Activated effector memory CD4-positive, alpha-beta T cell treated with anti-CD3 and anti-CD28 coated beads, Interleukin-2, amount 50 U/mL, for 16 hours (primary cell): ENCODE data around the gene KCNIP2.

ENCODE experiments used
- DNase-seq: peaks from one replicate; pipeline ENCODE4 v3.0.0-alpha.2; 2020

KCNIP2 gene

GRCh38 chr10:101851411-101852116, 8.0 kb upstream of the KCNIP2 start:
- DNase-seq, result no peak

GRCh38 chr10:101850749-101851148, 7.1 kb upstream of the KCNIP2 start:
- no peak for DNase-seq

GRCh38 chr10:101848894-101849351, 5.3 kb upstream of the KCNIP2 start:
- no peak for DNase-seq

GRCh38 chr10:101848408-101848807, 4.8 kb upstream of the KCNIP2 start:
- no peak for DNase-seq

GRCh38 chr10:101845893-101846292, 2.3 kb upstream of the KCNIP2 start:
- no peak for DNase-seq

GRCh38 chr10:101841826-101842225, 1.8 kb downstream of the KCNIP2 start:
- DNase-seq, result no peak

- DNase-seq, result peak; percentile 92
These were observed 2.7 kb downstream of the KCNIP2 start for GRCh38 chr10:101840741-101841453.

GRCh38 chr10:101840102-101840684, 3.4 kb downstream of the KCNIP2 start:
- DNase-seq, result no peak

- DNase-seq, result peak; percentile 90
These were observed 4.1 kb downstream of the KCNIP2 start for GRCh38 chr10:101839416-101840063.

GRCh38 chr10:101839002-101839401, 4.6 kb downstream of the KCNIP2 start:
- no peak for DNase-seq

- DNase-seq, result no peak
These were observed 5.1 kb downstream of the KCNIP2 start for GRCh38 chr10:101838416-101838970.

GRCh38 chr10:101837748-101838147, 5.9 kb downstream of the KCNIP2 start:
- no peak for DNase-seq

- DNase-seq, result peak; percentile 28
These were observed 8.2 kb downstream of the KCNIP2 start for GRCh38 chr10:101835362-101835761.

- DNase-seq, result peak; percentile 71
These were observed 9.3 kb downstream of the KCNIP2 start for GRCh38 chr10:101834341-101834740.

GRCh38 chr10:101833466-101833865, 10.1 kb downstream of the KCNIP2 start:
- DNase-seq, result peak; percentile 56

GRCh38 chr10:101832325-101832771, 11.3 kb downstream of the KCNIP2 start:
- peak; percentile 4 for DNase-seq

- DNase-seq, result no peak
These were observed 12.3 kb downstream of the KCNIP2 start for GRCh38 chr10:101831169-101831811.

- peak; percentile 97 for DNase-seq
These were observed 13.1 kb downstream of the KCNIP2 start for GRCh38 chr10:101830322-101831168.

GRCh38 chr10:101829561-101830315, 13.9 kb downstream of the KCNIP2 start:
- peak; percentile 87 for DNase-seq

- peak; percentile 63 for DNase-seq
These were observed 14.6 kb downstream of the KCNIP2 start for GRCh38 chr10:101828766-101829551.
